Measurements from ENCODE around the gene APOA5.
"Not testable (repeated sequence)": the region's sequence is repeated elsewhere in the genome, so short reads cannot be mapped to it uniquely, and the experiment has no call there.

APOA5 gene

DNA sequence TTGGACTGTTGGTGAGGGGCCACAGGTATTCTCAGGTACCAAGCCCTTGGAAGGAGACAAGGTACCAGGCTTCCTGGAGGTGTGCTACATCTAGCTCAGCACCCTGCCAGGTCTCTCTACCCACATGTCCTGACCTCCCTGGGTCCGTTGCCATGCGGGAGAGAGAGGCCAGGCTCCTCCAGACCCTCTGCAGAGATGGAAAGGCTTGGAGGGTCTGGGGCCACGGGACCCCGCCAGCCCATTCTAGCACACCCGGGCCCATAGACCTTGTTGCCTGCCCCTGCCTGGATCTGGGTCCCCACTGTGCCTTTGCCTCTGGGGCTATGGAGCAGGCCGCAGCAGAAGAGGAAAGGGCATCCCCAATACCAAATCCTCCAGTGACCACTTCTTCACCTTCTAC is 35.8 kb upstream of the APOA5 start:
- DNase-seq: no peak

DNA sequence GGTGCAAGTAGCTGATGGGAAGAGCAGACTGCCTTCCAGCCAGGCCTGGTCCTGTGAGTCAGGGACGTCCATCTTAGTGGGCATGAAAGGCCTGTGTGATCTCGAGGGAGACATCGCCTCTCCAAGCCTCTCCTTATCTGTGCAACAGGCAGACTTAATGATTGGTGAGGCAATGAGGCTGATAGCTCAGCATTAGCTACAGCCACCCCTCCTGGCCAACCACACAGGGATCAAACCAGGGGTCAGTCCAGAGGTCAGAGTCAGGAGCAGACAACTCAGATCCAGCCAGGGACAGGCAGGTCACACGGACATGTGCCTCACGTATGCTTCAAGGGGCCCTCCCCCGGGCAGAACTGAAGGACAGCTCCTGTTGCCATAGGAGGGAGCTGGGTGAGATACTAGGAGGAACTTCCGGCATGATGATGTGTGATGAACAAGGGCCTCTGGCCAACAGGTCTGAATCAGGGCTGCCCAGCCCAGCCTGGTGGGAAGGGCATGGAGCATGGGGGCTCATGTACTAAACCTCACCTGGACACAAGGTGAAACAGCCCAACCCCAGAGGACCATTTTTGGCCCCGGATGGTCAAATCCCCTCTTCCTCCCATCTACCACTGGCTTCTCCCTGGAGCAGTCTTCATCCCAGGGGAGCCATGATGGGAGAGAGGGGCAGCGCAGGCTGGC is 35.2 kb upstream of the APOA5 start:
- no peak for DNase-seq

DNA sequence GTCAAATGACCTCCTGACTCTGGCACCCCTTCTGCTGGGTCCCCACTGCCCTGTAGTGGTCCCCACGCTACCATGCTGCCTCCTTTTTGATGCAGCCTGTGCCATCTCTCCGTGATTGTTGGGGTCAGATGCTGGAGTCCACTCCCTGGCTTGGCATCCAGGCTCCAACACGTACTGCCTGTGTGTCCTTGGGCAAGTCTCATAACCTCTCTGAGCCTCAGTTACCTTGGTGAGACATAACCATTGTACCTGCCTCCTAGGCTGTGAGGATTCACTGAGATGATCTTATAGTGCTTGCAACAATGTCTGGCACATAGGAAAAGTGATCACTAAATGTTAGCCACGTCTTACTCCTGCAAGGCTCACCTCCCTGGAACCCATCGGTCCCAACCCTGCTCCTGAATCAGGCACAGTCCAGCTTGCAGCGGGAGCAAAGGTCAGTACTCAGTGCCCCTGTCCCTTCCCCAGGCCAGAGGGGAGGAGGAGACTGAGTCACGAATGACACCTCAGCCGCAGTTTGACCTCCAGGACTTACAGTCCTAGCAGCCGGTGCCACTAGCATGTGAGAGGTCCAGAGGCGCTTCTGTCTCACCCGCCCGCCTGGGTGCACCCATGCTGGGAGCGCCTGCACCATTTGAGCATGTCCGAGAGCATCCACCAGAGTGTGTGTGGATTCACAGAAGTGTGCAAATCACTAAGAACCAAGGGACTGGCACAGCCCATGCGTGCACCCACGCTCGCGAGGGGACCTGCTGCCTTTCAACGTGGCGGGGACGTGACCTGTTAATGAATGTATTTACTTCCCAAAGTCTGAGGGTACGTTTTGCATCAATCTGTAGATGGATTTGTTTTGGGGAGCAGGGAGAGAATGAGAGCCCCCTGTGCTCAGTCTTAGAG is 34.4 kb upstream of the APOA5 start:
- no peak for DNase-seq

DNA sequence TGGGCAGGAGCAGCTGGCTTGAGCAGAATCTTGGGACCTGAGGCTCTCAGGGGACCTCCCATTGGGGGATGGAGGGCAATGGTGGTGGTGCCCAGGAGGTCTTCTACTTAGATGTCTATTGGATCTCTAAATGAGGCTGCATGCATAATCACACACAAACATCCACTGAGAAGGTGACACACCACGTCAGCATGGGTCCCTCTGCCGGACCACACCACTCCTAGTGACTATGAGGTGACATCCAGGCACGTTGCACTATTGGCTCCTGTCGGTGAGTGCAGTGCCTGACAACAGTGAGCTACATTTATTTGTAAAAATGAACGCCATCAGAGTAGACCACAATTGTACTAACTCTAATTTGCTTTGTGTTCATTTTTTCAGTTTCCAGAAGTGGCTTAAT is 33.8 kb upstream of the APOA5 start:
- DNase-seq: no peak

DNA sequence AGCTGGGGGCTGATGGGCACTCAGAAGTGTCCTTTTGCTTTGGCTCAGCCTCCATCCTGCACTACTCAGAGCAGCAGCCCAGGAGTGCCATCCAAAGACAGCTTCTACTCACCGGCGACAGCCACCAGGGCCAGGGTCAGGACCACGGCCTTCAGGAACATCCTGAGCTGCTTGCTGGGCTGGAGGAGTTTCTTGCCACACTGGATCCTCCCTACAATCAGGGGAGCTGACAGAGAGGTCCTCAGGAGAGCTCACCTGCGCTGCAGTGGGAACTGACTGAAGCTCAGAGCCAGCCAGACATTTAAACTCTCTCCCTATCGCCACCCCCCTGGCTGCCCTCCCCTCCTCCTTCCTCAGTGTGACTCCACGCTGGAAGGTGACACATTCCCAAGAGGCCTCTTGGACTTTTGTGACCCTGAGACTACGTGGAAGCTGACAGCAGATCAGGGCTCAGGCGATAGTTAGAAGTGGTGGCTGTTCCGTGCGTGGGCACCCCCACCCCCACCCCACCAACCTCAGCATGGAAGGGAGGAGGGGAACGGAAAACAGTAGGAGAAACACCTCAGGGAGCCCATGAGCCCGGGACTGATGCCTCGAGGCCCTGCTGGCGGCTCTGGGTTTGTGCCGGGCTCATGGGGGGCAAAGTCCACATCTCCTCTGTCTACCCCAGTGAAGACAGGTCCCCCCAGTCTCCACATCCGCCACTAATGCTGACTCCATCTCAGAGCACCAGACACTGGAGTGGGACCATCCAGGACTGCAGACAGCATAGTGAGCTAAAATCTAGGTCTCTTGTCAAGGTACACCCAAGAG is 31.6 kb upstream of the APOA5 start, which contains the start of gene APOA4:
TSS of gene APOA4 (minus strand) at position 274 of the 813 bp plus-strand sequence. CDS start at position 161, 113 bp downstream.
- no peak for DNase-seq

DNA sequence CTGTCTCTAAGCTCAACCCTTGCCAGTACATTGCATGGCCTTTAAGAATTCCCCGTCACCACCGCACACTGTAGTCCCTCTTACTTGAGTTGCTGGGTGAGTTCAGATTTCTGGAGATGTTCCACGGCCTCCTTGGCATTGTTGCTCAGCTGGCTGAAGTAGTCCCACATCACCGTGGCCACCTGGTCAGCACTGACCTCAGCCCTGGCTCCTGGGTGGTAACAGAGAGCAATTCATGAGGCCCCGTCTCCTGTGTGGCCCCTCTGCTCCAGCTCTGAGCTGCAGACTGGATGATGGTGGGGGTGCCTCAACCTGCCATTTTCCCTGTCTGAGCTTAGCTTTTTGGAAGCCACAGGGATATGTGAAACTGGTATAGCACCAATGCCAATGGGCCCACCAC is 30.9 kb upstream of the APOA5 start:
- DNase-seq: no peak

DNA sequence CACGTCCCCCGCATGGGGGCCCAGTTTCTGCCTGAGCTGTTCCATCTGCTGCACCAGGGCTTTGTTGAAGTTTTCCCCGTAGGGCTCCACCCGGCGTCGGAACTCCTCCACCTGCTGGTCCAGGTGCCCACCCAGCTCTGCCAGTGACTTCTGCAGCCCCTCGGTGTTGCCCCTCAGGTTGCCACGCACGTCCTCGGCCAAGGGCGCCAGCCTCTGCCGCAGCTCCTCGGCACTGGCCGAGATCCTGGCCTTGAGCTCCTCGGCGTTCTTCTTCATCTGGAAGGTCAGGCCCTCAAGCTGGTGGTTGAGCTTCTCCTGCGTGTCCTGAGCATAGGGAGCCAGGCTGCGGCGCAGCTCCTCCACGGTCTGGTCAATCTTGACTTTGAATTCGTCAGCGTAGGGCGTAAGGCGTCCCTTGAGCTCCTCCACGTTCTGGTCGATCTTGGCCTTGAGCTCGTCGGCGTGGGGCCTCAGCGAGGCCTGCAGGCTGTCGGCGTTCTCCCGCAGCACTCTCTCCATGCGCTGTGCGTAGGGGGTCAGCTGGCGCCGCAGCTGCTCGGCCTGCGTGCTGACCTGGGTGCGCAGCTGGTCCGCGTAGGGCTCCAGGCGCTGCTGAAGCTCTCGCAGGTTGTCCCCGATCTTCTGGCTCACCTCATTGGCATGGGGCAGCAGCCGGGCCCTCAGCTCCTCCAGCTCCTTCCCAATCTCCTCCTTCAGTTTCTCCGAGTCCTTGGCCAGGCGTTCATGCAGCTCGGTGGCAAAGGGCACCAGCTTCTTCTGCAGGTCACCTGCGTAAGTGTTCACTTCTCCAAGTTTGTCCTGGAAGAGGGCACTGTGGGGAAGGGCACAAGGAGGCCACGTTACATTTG is 29.6 kb upstream of the APOA5 start:
- DNase-seq: no peak

DNA sequence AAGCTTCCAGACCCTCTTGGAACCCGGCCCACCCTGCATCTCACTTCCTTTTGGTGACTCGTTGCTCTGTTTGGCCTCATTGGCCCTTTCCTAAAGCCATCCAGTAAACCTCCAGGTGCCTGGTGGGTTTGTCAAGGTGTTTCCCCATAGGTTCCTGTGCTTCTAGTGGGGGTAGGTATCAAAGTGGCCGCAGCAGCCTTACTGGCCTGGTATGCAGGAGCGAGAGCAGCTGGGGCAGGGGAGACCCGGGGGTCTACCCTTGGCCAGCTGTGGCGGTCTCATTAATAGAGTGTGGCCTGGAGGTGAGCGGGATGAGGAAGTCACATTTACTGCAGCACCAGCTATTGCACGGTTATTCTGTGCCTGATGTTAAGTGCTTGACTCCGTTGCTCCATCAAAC is 27.4 kb upstream of the APOA5 start:
- DNase-seq: no peak

DNA sequence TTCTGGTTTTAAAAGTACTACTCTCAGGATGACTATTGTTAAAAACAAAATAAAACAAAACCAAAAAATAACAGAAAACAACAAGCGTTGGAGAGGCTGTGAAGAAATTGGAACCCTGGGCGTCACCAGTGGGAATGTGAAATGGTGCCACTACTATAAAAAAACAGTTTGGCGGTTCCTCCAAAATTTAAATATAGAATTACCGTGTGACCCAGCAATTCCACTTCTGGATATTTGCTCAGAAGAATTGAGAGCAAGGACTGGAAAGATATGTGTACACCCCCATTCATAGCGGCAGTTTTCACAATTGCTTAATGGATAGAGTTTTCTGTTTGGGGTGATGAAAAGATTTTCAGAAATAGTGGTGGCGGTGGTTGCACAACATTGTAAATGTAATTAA is 22.8 kb upstream of the APOA5 start:
- no peak for DNase-seq

DNA sequence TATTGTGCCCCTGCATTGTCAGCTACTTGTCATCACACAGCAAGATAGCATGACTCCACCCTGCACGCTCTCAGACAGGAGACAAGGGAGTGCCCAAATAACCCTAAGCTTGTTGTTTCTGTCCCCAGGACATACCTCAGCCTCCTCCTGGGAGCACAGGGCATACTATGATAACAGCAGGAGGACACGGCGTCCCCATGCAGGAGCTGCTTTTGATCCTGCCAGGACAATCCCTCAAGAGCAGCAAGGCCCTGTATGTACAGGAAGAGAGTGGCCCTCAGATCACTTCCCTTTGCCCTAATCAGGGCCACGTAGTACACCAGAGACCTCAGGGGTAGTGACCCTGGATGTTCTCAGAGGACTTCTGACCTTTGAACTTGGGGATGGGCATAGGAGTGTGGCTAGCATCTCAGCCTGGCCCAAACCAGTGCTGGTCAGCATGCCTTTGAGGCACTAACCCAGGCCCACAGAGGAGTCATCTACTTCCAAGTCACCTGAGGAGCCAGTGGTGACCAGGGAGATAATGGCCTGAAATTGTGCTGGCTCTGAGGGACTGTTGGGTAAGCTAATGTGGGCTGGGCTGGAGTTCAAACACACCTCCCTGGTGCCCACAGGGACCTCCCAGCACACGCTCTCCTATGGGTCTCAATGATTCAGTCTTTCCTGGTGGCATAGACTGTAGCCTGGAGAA is 22.2 kb upstream of the APOA5 start:
- no peak for DNase-seq

DNA sequence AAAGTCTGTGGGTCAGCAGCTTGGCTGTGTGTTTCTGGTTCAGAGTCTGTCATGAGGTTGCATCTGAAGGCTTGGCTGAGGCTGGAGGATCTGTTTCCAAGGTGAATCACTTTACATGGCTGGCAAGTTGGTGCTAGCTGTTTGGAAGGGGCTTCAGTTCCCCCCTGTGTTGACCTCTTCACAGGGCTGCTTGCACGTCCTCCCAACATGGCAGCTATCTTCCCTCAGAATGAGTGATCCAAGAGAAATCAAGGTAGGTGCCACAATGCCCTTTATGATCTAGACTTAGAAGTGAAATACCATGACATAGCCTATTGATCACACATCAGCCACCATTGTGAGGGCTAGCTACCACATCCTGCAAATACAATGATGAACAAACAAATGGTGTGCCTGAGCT is 21.5 kb upstream of the APOA5 start:
- no peak for DNase-seq

DNA sequence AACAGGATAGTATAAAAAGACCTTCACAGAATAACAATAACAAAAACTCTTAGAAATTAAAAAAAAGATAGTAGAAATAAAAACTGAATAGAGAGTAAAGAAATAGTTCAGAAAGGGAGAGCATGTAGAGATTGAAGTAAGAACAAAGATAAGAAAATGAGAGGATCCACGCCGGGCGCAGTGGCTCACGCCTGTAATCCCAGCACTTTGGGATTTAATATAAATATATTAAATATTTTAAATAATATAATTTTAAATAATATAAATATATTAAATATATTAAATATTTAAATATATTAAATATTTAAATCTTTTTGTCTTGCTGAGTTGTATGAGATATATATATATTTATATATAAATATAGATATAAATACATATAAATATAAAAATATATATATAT is 20.4 kb upstream of the APOA5 start:
- no peak for DNase-seq

DNA sequence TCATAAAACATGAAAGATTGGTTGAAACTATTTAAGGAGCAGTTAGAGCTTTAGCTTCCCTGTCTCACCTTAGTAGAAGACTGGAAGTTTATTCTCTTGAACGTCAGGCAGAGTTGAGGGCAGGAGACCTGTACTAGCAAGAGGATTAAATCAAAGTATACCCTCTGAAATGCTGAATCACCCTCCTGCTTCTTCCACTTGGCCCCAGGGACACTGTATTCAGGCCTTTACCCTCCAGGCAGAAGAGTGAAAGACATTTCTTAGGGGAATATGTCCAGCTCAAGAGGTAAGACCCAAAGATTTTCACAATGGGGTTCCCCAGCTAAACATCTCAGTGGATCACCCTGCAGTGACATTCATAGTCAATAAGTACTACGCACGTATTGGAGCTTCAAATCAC is 19.5 kb upstream of the APOA5 start:
- DNase-seq: no peak

DNA sequence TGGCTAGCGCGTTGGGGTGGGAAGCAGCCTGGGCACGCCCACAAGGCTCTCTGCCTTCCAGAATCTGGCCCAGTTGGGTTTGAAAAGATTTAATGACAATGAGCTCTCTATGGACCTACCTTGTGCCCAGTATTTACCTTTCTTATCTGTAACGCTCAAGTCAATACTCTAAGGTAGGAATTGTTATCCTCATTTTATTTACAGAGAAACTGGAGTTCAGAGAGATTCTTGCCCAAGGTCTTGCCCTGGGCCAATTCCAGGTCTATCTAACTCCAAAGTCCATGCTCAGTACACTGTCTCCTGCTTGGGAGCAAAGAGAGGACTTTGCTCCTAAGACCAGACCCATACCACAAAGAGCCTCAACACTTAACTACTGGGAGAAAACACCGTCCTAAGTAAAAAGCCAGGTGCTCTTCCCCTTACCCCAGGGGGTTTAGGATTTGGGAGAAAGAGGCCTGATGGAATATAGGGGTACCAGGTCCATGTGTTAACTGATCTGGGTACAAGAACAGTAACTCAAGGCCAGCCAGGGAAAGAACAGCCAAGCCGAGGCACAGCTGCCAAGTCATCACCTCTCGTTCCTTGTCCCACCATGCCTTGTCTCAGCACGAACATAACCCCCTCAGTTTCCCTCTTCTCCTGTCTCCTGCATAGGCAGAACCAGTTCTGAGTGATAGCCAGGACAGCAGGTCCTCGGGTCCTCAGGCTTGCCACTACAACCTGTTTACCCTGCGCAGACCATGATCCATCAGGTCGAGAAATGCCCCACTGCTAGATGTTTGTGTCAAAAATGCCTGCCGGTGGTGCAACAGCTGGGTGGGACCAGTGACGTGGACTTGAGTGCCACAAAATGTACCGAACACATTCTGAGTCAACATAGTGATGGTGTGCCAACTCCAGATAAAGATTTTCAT is 16.8 kb upstream of the APOA5 start:
- DNase-seq: no peak

DNA sequence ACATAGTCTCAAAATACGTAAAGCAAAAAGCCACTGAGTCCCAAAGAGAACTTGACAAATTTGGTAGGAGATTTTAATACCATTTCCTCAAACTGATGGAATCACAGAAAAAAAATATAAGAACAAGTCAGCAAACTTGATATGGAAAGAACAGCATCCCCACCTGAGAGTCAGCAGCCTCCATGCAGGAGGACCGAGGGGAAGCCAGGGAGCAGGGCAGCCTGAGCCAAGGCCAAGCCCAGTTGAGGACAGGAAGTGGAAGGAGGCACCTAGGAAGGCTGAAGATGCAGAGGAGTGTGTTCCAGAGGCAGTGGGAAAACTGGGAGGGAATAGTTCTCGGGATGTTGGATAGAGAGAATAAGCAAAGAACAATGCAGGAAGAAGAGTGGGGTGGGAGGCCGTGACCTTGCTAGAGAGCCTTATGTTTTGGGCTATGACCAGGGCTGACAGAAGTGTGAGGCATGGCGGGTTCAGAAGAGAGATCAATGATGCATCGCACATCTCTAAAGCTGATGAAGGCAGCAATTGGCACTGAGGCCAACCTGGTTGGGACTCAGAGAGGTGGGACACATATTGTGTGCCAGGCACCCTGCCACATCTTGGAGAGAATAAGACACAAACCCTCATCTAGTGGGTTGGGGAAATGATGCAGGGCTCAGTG is 16.1 kb upstream of the APOA5 start:
- no peak for DNase-seq

DNA sequence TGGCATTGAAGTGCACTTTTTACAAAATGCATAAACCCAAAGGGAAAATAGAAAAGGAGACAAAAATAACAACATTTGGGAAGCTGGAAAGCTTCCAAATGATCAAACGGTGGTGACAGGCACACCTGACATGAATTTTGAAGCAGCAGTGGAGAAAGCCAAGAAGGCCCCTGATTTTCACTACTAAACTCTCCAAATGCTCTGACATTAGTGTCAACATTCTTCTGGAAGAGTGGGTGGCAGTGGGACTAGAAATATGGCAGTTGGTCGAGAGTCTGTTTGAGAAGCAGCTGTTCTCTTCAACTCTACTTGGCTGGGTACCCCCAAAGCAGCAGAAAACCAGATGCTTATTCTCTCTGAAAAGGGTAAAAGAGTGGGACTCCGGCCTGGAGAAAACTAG is 12.3 kb upstream of the APOA5 start:
- no peak for DNase-seq

DNA sequence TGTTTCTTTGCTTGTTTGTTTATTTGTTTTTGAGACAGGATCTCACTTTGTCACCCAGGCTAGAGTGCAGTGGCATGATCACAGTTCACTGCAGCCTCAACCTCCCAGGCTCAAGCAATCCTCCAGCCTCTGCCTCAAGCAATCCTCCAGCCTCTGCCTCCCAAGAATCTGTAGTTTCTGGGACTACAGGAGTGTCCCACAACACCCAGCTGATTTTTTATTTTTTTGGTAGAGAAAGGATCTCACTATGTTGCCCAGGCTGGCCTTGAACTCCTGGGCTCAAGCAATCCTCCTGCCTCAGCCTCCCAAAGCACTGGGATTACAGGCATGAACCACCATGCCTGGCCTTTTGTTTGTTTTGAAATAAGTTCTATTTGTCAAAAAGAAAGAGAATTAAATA is 10.0 kb upstream of the APOA5 start:
- DNase-seq: not testable (repeated sequence)

DNA sequence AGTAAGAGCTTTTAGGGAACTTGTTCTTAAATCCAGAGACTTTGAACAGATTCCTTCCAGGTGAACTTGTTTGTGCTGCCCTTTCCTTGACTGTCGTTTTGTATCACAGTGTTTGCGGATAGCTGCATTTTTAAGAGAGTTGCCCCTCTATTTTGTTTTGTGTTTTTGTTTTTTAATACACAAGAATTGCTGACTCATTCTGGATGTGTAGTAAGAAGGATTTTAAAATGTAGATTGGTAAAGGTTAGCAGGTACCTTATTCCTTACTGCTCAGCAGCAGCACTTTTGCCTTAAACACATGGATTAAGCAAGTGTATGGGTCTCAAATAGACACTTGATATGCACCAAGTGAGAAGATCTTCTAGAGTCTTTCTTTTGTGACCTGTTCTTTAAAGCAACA is 8.9 kb upstream of the APOA5 start:
- DNase-seq: no peak

DNA sequence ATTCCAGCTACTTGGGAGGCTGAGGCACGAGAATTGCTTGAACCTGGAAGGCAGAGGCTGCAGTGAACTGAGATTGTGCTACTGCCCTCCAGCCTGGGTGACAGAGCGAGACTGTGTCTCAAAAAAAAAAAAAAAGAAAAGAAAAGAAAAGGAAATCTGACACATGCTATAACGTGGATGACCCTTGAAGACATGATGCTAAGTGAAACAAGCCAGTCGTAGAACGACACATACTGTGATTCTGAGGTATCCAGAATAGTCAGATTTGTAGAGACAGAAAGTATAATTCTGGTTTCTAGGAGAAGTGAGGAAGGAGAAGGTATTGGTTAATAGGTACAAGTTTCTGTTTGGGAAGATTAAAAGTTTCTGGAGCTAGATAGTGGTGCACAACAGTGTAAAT is 6.7 kb upstream of the APOA5 start:
- DNase-seq: no peak

DNA sequence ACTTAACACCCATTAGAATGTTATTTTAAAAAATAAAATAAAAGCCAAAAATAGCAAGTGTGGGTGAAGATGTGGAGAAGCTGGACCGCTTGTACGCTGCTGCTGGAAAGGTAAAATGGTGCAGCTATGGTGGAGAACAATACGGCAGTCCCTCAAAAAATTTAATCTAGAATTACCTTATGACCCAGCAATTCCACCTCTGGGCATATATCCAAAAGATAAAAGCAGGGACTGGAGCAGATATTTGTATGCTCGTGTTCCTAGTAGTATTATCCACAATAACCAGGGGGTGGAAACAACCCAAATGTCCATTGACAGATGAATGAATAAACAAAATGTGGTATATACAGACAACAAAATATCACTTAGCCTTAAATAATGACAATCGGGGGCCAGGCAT is 6.1 kb upstream of the APOA5 start:
- no peak for DNase-seq

Data from NK-92 treated with Interleukin-12 subunit alpha and Interleukin-12 subunit beta, amount 100 ng/mL, for 24 hours (cell line).